OCI-LY1 (cell line): ENCODE results near the gene XCL1.

ENCODE experiments used
- H2AFZ ChIP-seq: fragments of 200-600 bp; sonication (generic), shearing (Covaris generic); 2 replicates; pipeline ENCODE4 v1.6.0; 2014; ENCODE audit warnings: antibody characterized with exemption, mild to moderate bottlenecking, low read length
- H3F3A ChIP-seq: fragments of 200-600 bp; sonication (generic), shearing (Covaris generic); 2 replicates; pipeline ENCODE4 v1.6.0; 2014; ENCODE audit warnings: mild to moderate bottlenecking, antibody characterized with exemption, low read length, moderate library complexity; ENCODE audit not compliant: insufficient read depth
- H3K27ac ChIP-seq: fragments of 200-600 bp; sonication (generic); 2 replicates; pipeline ENCODE4 v1.5.1; 2014; ENCODE audit warnings: low read length, mixed run types, mild to moderate bottlenecking, low read depth; ENCODE audit not compliant: poor library complexity, severe bottlenecking
- H3K27me3 ChIP-seq: fragments of 200-600 bp; sonication (generic); 2 replicates; pipeline ENCODE4 v1.6.0; 2014; ENCODE audit warnings: antibody characterized with exemption, mild to moderate bottlenecking, low read length, moderate library complexity; ENCODE audit not compliant: insufficient read depth
- H3K36me3 ChIP-seq: fragments of 200-600 bp; sonication (generic); 2 replicates; pipeline ENCODE4 v1.6.1; 2014; ENCODE audit warnings: mild to moderate bottlenecking, antibody characterized with exemption, low read length, moderate library complexity, mixed read lengths; ENCODE audit not compliant: insufficient read depth
- H3K4me1 ChIP-seq: fragments of 200-600 bp; sonication (generic); 2 replicates; pipeline ENCODE4 v1.5.1; 2014; ENCODE audit warnings: mild to moderate bottlenecking, low read length, moderate library complexity; ENCODE audit not compliant: insufficient read depth, severe bottlenecking
- H3K4me2 ChIP-seq: fragments of 200-600 bp; sonication (generic), shearing (Covaris generic); 2 replicates; pipeline ENCODE4 v1.6.1; 2014; ENCODE audit warnings: low read length
- H3K4me3 ChIP-seq: fragments of 200-600 bp; sonication (generic); 2 replicates; pipeline ENCODE4 v1.5.1; 2014; ENCODE audit warnings: low read length, low read depth, mild to moderate bottlenecking, mixed read lengths; ENCODE audit not compliant: poor library complexity, severe bottlenecking
- H3K79me2 ChIP-seq: fragments of 200-600 bp; shearing (Covaris generic); 2 replicates; pipeline ENCODE4 v1.6.1; 2016; ENCODE audit warnings: mixed run types, low read length, mixed read lengths; ENCODE audit not compliant: insufficient read depth
- H3K9ac ChIP-seq: fragments of 200-600 bp; sonication (generic), shearing (Covaris generic); 2 replicates; pipeline ENCODE4 v1.6.1; 2014; ENCODE audit warnings: mild to moderate bottlenecking, low read length, mixed read lengths
- H3K9me2 ChIP-seq: fragments of 200-600 bp; sonication (generic), shearing (Covaris generic); 2 replicates; pipeline ENCODE4 v1.6.1; 2014; ENCODE audit warnings: low read depth, mild to moderate bottlenecking, low read length, mixed read lengths
- H3K9me3 ChIP-seq: fragments of 200-600 bp; shearing (Covaris generic); 2 replicates; pipeline ENCODE4 v1.6.1; 2014; ENCODE audit warnings: low read length, mixed read lengths
- H4K20me1 ChIP-seq: fragments of 200-600 bp; sonication (generic), shearing (Covaris generic); 2 replicates; pipeline ENCODE4 v1.6.0; 2016; ENCODE audit warnings: mild to moderate bottlenecking, low read length; ENCODE audit not compliant: insufficient read depth
- EZH2 ChIP-seq: fragments of 200-600 bp; sonication (generic), shearing (Covaris generic); IDR thresholded peaks from 2 replicates; pipeline ENCODE4 v1.8.0; 2017; ENCODE audit warnings: borderline replicate concordance, mixed run types, mild to moderate bottlenecking, antibody characterized with exemption, low read length, moderate library complexity, mixed read lengths
- TF ChIP-seq, protein P1 (sequence below): fragments of 200-600 bp; sonication (generic), shearing (Covaris generic); IDR thresholded peaks from 2 replicates; pipeline ENCODE4 v1.5.1; 2017; ENCODE audit warnings: mild to moderate bottlenecking, antibody characterized with exemption, low read length, moderate library complexity, mixed read lengths

Gene XCL1

DNA sequence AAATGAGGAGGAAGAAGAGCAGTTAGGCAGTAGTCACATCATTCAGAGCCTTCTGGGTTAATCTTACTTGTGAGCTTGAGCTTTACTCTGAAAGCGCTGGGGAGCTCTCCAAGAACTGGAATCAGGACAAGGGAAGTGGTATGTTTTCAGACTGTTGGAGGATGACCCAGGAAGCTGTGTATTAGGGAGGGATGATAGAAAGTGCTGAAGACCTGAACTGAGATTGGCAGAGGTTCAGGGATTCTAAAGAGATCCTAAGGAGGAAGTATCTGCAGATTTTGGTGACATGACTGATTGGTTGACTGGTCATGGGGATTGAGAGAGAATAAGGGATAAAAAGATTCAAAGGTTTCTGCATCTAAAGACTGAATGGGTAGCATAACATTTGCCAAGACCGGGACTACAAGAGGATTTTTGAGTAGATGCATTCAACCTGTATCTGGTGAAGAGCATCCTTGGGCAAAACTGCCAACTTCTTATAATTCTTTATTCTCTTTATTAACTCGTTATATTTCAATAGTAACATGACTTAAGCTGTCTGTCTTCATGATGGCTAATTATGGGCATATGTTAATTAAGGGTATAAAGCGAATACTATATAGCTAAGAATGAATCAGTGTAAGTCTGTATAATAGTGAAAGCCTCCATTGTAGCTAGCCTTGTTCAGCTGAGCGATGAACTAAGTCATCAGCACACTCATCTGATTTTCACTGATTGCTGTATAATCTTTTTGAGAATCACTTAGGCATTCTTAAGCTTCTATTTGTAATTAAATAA, 41.8 kb downstream of the XCL1 start:
- no peak overlapping the region for H3K4me3 ChIP-seq
- no peak overlapping the region for H3K9ac ChIP-seq
- TF ChIP-seq, protein P1, sequence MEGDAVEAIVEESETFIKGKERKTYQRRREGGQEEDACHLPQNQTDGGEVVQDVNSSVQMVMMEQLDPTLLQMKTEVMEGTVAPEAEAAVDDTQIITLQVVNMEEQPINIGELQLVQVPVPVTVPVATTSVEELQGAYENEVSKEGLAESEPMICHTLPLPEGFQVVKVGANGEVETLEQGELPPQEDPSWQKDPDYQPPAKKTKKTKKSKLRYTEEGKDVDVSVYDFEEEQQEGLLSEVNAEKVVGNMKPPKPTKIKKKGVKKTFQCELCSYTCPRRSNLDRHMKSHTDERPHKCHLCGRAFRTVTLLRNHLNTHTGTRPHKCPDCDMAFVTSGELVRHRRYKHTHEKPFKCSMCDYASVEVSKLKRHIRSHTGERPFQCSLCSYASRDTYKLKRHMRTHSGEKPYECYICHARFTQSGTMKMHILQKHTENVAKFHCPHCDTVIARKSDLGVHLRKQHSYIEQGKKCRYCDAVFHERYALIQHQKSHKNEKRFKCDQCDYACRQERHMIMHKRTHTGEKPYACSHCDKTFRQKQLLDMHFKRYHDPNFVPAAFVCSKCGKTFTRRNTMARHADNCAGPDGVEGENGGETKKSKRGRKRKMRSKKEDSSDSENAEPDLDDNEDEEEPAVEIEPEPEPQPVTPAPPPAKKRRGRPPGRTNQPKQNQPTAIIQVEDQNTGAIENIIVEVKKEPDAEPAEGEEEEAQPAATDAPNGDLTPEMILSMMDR = no peak
- no peak for TF ChIP-seq EZH2
- no peaks in the 10 kb centered on the region for H3K4me1 ChIP-seq
- no peak overlapping the region for H3K27ac ChIP-seq
- no peaks in the 10 kb centered on the region for H4K20me1 ChIP-seq
- H3K27me3 ChIP-seq = no peaks in the 10 kb centered on the region
- H3K36me3 ChIP-seq = no peaks in the 10 kb centered on the region
- no peak overlapping the region for H2AFZ ChIP-seq
- H3K79me2 ChIP-seq = no peaks in the 10 kb centered on the region
- H3F3A ChIP-seq = no peaks in the 10 kb centered on the region
- no peaks in the 10 kb centered on the region for H3K9me3 ChIP-seq
- H3K9me2 ChIP-seq = no peaks in the 10 kb centered on the region
- no peak overlapping the region for H3K4me2 ChIP-seq

DNA sequence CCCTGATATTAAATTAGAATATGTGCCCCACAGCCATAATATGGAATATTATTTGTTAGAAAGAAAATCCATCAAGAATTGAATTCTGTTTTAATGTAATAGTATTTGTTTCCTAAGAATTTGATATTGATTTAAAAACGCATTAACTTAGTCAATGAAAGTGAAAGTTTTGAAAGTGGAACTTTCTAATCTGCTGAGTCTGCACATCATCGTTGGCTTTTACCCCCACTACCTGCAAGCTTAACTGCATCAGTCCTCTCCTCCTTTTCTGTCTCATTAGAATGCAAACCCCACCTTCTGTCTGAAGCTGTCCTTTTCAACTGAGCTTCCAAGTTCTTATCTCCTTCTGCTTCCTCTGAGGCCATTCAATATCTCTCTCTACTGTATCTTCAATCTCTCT, 42.5 kb downstream of the XCL1 start:
- Histone ChIP-seq H3K27ac (no peak overlapping the region), H3K9me2 (no peaks in the 10 kb centered on the region), H3K9me3 (no peaks in the 10 kb centered on the region), H3K79me2 (no peaks in the 10 kb centered on the region), H3F3A (no peaks in the 10 kb centered on the region), H3K27me3 (no peaks in the 10 kb centered on the region), H3K9ac (no peak overlapping the region), H3K4me1 (no peaks in the 10 kb centered on the region), H3K4me3 (no peak overlapping the region), H4K20me1 (no peaks in the 10 kb centered on the region), H3K36me3 (no peaks in the 10 kb centered on the region), H2AFZ (no peak overlapping the region), H3K4me2 (no peak overlapping the region)
- no peak for TF ChIP-seq EZH2
- TF ChIP-seq, protein P1 = no peak

DNA sequence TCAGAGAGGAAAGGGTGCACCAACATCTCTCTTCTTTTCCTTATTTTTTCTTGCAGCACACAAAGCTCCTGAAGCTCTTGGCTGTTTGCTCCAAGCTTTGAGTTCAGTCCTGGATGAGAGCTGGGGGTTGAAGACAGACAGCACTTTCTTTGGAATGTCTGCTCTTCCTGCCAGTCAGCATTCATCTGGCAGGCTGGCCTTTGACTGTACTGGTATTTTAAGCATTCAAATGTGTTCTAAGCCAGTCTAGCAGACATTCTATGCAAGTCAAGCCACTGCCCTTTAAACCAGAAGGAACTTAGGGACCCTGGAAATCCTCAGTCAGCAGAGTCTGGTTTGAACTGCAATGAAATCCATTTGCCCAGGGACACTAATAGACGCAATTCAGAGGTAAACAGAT, 45.0 kb downstream of the XCL1 start:
- Histone ChIP-seq H4K20me1 (no peaks in the 10 kb centered on the region), H3K27ac (no peak overlapping the region), H3K4me1 (no peaks in the 10 kb centered on the region), H3K79me2 (no peaks in the 10 kb centered on the region), H3K36me3 (no peaks in the 10 kb centered on the region), H3K27me3 (no peaks in the 10 kb centered on the region), H3F3A (no peaks in the 10 kb centered on the region), H3K4me2 (no peak overlapping the region), H2AFZ (no peak overlapping the region), H3K9me2 (no peaks in the 10 kb centered on the region), H3K9ac (no peak overlapping the region), H3K4me3 (no peak overlapping the region), H3K9me3 (no peaks in the 10 kb centered on the region)
- TF ChIP-seq, protein P1 = no peak
- no peak for TF ChIP-seq EZH2
